Activated CD4-positive, alpha-beta T cell treated with anti-CD3 and anti-CD28 coated beads for 4 hours (primary cell): Measurements from ENCODE around the gene FOXA3.

Source experiments
- DNase-seq, 2 donors: peaks; one replicate each; pipeline ENCODE4 v3.0.0-alpha.2; 2020

FOXA3 gene

GRCh38 chr19:45863840-45864628 lies at the start of gene FOXA3:
Gene FOXA3, plus strand, starts transcription at chr19:45864326. Its CDS starts 131 bp downstream, at chr19:45864457.
- peak; percentile 41 to 45 for DNase-seq

GRCh38 chr19:45814851-45815480 lies 49.2 kb upstream of the FOXA3 start, which contains the start of gene RSPH6A:
Gene RSPH6A, minus strand, starts transcription at chr19:45815308. Its CDS starts 132 bp downstream, at chr19:45815176.
- no peak for DNase-seq

DNA sequence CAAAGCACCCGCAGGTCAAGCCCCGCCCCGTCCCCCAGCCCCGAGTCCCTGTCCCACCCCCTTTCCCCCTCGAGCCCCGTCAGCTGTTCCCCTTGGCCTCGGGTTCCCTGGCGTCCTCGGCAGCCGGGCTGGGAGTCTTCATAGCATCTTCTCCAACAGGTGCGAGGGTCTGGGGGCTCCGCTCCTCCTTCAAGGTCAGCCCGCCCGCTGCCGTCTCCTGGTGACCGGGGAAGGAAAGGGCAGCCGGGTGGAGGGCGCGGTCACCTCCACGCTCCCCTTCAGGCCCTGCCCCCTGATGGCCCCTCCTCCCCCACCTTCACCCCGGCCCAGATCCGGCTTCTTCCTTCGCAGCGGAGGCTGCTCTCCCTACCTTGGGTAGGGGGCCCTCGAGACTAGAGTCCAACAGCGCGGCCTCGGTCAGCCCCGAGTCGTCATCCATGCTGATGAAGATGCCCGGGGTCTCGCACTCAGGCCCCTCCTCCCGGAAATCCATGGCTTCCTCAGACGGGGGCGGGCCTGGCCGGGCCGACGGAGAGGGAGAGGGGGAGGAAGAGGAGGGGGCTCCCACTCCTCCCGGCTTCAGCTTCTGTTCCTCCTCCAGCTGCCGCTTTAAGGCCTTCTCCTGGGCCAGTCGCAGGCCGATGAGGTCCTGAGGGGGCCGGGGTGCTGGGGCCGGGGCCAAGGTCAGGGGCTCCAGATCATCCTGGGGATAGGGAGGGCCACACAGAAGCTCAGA lies 48.5 kb upstream of the FOXA3 start:
- no peak for DNase-seq

GRCh38 chr19:45816236-45817009 lies 47.7 kb upstream of the FOXA3 start:
- no peak for DNase-seq

DNA sequence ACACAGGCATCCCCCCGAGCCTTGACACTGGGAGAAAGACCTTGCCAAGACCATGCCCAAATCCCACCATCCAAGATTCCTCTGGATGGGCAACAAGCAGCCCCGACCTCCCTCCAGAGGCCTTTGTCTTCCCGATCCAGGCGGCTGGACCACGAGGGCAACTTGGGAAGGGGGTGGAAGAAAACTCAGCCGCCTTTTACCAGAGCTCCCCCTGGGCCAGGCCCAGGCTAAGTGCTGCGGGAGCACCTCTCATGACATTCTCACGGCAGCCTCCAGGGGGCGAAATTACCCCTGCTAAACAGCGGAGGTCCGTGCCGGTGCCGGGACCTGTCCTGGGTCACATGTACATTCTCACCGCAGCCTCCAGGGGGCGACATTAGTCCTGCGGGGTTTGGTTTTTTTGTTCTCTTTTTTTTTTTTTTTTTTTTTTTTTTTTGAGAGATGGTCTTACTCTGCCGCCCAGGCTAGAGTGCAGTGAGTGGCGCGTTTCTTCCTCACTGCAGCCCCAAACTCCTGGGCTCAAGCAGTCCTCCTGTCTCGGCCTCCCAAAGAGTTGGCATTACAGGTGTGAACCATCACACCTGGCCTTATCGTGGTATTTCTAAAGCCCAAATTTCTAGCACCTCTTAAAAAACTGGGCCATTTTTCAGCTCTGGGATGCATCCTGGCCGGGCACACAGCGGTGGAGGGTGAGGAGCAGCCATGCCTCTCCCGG lies 47.0 kb upstream of the FOXA3 start:
- DNase-seq, result peak; percentile 93 to 96

DNA sequence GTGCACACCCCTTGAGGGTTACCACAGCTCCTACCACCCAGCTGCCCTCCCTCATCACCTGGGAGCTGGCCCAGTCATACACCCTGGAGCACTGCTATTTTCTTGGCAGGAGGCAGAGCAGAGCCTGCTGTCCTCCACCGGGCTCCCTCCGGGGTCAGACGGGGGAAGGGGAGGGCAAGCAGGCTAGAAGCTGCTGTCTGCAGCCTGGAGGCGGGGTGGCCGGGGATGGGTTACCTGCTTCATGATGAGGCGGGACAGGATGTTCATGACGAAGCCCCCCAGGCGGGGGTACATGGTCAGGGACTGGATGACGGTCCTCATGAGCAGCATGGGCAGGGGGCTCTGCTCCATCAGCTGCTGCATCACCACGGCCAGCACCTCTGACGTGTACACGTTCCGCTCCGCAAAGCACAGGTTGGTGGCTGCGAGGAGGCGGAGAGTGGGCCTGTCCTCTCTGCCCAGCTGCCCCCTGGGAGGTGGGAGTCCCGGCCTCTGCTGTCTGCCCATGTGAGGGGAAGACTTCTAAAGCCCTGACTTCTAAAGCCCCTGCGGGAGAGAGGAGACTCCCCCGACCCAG lies 46.3 kb upstream of the FOXA3 start:
- no peak for DNase-seq

DNA sequence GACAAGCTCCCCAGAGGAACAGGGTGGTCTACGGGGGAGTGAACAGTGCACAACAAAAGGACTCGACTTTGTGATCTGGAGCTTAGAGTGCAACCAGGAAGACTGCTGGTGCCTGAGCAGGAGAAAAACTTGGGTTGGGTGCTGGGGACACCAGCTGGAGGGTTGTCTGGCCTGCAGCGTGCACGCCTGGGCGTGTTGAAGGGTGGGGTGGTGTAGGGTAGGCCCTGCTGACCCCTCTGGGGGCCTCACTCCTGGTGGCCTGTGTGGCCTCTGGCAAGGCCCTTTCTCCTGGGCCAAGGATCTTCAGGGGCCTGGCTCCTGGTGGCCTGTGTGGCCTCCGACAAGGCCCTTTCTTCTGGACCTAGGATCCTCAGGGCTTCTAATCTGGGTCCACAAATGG lies 44.4 kb upstream of the FOXA3 start:
- DNase-seq, result no peak

DNA sequence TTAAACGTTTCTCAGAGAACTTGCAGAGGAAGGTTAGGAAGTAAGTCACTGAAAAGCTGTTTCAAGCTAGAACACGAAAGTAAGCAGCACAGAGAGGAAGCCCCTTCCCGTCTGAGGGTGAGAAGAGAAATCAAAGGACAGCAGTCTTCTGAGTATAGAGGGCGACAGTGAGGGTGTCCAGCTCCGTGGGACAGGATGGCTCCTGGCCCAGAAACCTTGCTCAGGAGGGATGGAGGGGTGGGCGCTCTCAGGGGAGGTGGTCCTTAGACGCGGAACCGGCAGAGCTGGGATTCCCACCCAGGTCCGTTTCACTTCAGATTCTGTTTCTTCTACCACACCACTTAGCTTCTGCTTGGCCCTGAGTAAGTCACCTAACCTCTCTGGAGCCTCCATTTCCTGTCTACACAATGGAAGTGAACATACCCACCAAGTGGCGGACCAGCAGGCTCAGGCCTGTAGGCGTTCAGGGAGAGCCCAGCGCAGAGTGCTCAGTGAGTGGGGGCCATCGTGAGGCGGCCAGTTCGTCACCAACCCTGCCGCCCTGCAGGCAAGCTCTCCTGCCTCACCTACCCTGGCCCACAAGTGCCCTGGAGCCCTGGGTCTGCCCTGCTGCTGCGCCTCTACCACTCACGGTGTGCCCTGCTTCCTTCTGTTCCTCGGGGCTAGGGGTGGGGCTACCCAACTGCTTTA lies 43.6 kb upstream of the FOXA3 start:
- no peak for DNase-seq

GRCh38 chr19:45821103-45821521 lies 43.0 kb upstream of the FOXA3 start:
- no peak for DNase-seq

DNA sequence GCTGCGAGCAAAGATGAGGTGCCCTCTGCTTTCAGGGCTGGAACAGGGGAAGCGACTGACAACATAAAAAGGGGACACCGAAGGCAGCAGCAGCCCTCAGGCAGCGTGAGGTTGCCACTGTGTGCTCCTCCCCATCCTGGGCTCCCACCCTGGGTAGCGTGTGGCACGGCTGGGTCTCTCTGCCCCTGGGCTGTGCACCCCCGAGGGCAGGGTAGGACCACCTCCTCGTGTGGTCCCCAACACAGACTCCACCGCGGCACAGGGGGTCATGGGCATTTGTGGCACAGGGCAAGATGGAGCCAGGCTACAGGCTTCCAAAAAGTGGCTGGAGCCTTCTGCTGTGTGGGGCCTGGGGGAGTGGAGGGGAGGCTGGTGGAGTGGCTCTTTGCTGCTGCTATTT lies 42.6 kb upstream of the FOXA3 start:
- DNase-seq, result no peak

DNA sequence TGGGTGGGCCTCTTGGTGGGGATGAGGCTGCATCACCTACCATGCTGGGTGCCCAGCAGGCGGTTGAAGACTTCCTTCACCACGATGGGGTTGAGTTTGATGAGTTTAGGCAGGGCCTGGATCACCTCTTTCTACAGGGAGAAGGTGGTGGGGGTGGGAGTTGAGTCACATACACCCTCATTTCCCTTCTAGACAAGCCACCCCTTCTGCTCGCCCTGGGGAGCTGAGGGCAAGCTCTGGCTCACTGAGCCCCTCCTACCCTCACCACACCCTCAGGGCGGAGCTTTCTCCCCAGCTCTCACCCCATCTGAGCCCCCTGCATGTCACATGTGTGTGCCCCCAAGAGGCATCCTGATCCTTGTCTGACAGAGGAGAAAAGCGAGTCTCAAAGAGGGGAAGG lies 41.4 kb upstream of the FOXA3 start:
- DNase-seq, result no peak

DNA sequence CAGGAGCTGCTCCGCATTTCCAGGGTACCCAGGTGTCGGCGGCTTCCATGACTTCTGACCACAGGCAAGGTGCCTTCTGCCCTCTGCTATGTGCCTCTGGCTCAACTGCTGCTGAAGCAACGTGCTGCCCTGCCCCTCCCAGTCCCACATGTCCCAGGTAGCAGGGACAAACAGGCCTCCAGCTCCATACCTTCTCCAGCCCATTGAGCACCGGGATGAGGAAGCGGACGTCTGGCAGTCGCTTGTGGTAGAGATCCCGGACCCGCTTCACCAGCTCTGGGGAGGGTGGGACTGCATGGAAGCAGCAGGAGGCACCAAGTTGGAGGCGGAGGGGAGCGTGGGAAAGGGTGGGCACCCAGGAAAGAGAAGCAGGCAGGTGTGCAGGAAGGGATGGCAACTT lies 40.9 kb upstream of the FOXA3 start:
- no peak for DNase-seq

DNA sequence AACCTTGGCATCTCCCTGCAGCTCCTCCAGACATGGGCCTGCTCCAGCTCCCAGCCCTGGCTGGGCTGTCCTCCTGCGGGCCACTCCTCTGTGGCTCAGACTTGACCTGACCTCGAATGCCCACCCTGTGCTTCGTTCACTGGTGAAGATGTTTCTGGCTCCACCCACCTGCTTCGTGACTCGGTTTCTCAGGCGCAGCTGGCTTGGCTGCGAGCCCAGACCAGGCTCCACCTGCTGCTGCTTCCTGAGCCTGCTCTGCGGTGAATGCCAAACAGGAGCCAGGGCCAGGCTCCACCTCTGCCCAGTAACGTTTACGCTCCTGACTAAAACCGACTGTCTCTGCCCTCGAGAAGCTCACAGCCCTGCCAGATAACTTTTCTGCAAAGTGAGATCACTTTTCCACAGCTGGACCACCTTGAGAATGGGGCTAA lies 40.1 kb upstream of the FOXA3 start:
- DNase-seq, result no peak

DNA sequence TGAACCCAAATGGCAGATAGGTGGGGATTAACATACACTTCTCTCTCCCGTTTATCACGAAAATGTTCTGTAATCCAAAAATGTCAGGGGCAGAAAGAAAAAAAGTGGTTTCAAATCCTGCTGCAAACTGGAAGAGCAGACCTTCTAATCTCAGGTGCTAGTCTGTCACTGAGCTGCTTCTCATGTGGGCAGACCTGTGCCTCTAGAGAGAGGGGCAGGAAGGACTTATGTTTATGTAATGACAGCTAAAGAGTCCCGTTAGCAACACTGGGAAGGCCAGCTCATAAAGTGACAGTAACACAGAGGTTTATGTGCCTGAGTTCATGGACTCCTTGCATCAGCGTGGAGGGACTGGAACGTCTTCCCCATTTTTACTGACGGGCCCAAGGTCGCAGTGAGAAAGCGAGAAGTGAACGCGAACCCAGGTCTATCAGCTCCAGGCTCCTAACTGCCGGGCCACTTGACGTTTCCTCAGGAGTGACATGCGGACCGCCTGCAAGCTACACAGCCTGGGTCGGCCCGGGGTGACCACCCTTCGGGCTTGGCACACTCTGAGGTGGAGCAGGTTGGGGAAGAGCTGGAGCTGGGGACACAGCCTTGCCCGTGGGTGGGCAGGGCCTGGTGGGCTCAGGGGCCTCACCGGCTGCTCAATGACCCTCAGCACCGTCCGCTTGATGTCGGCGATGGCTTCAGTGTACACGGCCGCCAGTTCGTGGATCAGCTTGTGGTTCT lies 39.4 kb upstream of the FOXA3 start:
- DNase-seq, result no peak

DNA sequence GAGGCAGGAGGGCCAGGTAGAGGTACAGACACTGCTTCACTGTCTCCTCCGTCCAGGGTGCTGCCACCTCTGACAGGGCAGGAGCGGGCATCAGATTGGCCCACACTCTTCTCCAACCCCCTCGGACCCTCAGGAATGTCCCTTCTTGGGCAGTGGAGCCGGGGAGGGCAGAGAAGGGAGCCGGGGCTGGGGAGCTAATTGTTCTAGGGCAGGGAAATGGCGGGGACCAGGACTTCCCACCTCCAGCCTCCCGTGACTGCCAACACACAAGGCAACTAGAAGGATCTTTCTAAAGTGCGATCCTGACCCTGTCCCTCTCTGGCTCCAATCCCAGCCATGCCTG lies 38.9 kb upstream of the FOXA3 start:
- no peak for DNase-seq

DNA sequence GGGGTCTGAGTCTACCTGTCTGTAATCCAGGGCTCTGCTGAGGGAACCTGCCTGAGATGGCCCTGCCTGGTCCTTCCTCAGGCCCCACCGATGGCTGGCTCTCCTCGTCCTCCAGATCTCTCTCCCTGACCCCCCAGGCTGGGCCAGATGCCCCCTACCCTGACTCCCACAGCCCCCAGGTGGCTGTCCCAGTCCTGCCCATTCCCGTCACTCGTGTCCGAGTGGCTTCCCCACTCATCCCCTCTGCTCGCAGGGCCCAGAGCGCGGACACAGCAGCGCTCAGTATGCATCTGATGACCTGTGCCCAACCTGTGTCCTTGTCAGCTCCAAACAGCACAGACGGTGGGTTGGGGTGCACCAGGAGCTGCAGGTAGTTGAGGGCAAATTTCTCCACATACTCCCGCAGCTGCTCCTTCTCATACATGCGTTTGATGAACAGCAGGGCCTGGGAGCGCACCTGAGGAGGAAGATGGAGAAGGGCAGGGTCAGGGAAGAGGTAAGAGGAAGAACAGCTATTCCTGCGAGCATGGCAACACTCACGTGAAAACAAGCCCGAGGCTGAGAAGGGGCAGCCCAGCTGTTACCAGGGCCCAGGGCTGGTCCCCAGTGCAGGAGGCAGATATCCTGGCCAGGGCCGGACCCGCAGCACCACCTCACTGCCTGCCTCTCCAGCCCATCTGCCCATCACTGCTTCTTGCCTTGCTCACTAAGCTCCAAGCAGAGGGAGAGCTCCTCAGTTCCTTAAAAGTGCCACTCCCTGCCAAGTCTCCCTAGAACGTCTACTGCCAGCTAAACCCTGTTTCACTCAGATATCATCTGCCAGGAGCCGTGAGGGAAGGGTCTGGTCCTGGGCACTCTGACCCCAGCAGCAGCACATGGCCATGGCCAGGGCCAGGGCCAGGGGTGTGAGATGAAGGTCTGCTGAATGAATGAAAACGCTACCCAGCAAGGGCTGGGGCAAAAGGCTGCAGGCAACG lies 37.9 kb upstream of the FOXA3 start:
- DNase-seq, result no peak

GRCh38 chr19:45826934-45827333 lies 37.2 kb upstream of the FOXA3 start:
- no peak for DNase-seq

GRCh38 chr19:45827459-45828093 lies 36.5 kb upstream of the FOXA3 start:
- no peak for DNase-seq

DNA sequence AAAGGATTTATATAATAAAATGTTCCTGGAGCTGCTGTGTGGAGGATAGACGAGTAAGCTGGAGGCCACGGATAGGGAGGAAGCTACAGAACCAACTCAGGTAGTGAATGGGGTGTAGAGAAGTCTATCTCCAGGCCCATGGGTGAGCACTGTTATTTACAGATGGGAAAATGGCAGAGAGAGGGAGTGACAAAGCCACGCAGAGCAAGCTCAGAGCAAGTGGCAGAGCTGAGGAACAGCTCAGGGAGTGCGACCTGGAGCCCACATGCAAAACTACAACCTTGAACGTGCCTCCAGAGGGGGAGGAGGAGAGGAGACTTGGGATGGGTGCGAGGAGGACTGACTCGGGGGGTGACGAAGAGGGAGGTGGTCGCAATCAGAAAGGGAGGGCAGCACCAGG lies 35.6 kb upstream of the FOXA3 start:
- no peak for DNase-seq
